H9 (cell line): ENCODE results near the gene PDLIM7. TPM values are rescaled to one million over a fixed set of nuclear protein-coding genes. Genes with fewer than 3 reads are reported as not detected.
A peak's percentile ranks its signal among the peaks of the same experiment; 100 is the strongest.

Source experiments
- DNase-seq: peaks from one replicate; pipeline ENCODE4 v3.0.0-alpha.2; 2017
- H2AFZ ChIP-seq: one replicate; pipeline ENCODE4 v1.6.1; 2013; ENCODE audit warnings: mild to moderate bottlenecking, low read length, control low read depth, moderate library complexity
- H2AK5ac ChIP-seq: 2 replicates; pipeline ENCODE4 v1.6.1; 2013; ENCODE audit warnings: low read length, control low read depth, mixed read lengths; ENCODE audit not compliant: insufficient read length
- H2BK120ac ChIP-seq: one replicate; pipeline ENCODE4 v1.6.1; 2013; ENCODE audit warnings: low read depth, mild to moderate bottlenecking, low read length, control low read depth, inconsistent platforms; ENCODE audit not compliant: poor library complexity, severe bottlenecking
- H2BK12ac ChIP-seq: 2 replicates; pipeline ENCODE4 v1.6.1; 2013; ENCODE audit warnings: low read length, control low read depth, mixed read lengths, low read depth; ENCODE audit not compliant: insufficient read length
- H2BK15ac ChIP-seq: 2 replicates; pipeline ENCODE4 v1.6.1; 2013; ENCODE audit warnings: low read depth, low read length, control low read depth
- H2BK20ac ChIP-seq: one replicate; pipeline ENCODE4 v1.6.1; 2013; ENCODE audit warnings: low read depth, mild to moderate bottlenecking, low read length, control low read depth, inconsistent platforms; ENCODE audit not compliant: poor library complexity, severe bottlenecking
- H2BK5ac ChIP-seq: 2 replicates; pipeline ENCODE4 v1.6.1; 2013; ENCODE audit warnings: low read length, control low read depth, mixed read lengths; ENCODE audit not compliant: insufficient read length
- H3K14ac ChIP-seq: 2 replicates; pipeline ENCODE4 v1.6.1; 2013; ENCODE audit warnings: low read length, control low read depth; ENCODE audit not compliant: insufficient read depth
- H3K18ac ChIP-seq: 2 replicates; pipeline ENCODE4 v1.6.1; 2013; ENCODE audit warnings: low read depth, mild to moderate bottlenecking, mixed read lengths, low read length, control low read depth; ENCODE audit not compliant: insufficient read length
- H3K23ac ChIP-seq: 2 replicates; pipeline ENCODE4 v1.6.1; 2013; ENCODE audit warnings: low read length, control low read depth, mixed read lengths, low read depth; ENCODE audit not compliant: insufficient read length
- H3K23me2 ChIP-seq: 2 replicates; pipeline ENCODE4 v1.6.1; 2013; ENCODE audit warnings: low read depth, mild to moderate bottlenecking, mixed read lengths, low read length, control low read depth; ENCODE audit not compliant: insufficient read length, poor library complexity, severe bottlenecking
- H3K27ac ChIP-seq: 2 replicates; pipeline ENCODE4 v1.5.1; 2013; ENCODE audit warnings: low read length, control low read depth, mixed read lengths, low read depth; ENCODE audit not compliant: insufficient read length
- H3K27me3 ChIP-seq: 2 replicates; pipeline ENCODE4 v1.6.1; 2013; ENCODE audit warnings: low read length, control low read depth, inconsistent platforms; ENCODE audit not compliant: insufficient read depth
- H3K4ac ChIP-seq: 2 replicates; pipeline ENCODE4 v1.6.1; 2013; ENCODE audit warnings: low read depth, mild to moderate bottlenecking, control low read depth, inconsistent platforms, low read length, moderate library complexity
- H3K4me1 ChIP-seq: 2 replicates; pipeline ENCODE4 v1.6.1; 2013; ENCODE audit warnings: low read length, control low read depth, inconsistent platforms; ENCODE audit not compliant: insufficient read depth
- H3K4me2 ChIP-seq: 2 replicates; pipeline ENCODE4 v1.6.1; 2013; ENCODE audit warnings: low read length, control low read depth, mixed read lengths; ENCODE audit not compliant: insufficient read length, insufficient read depth
- H3K56ac ChIP-seq: 2 replicates; pipeline ENCODE4 v1.6.1; 2013; ENCODE audit warnings: low read depth, mild to moderate bottlenecking, mixed read lengths, low read length, control low read depth; ENCODE audit not compliant: insufficient read length
- H3K79me1 ChIP-seq: 2 replicates; pipeline ENCODE4 v1.6.1; 2013; ENCODE audit warnings: low read depth, mild to moderate bottlenecking, moderate library complexity, low read length, control low read depth, inconsistent platforms; ENCODE audit not compliant: insufficient read depth, poor library complexity, severe bottlenecking
- H3K79me2 ChIP-seq: 2 replicates; pipeline ENCODE4 v1.6.1; 2013; ENCODE audit warnings: low read length, control low read depth, inconsistent platforms; ENCODE audit not compliant: insufficient read depth
- H3K9ac ChIP-seq: 2 replicates; pipeline ENCODE4 v1.6.1; 2013; ENCODE audit warnings: low read length, control low read depth, mixed read lengths; ENCODE audit not compliant: insufficient read length; ENCODE audit errors: extremely low read depth
- H3K9me3 ChIP-seq: one replicate; pipeline ENCODE4 v1.6.1; 2013; ENCODE audit warnings: low read depth, low read length, inconsistent platforms; ENCODE audit not compliant: control insufficient read depth
- H3T11ph ChIP-seq: one replicate; pipeline ENCODE4 v1.6.1; 2013; ENCODE audit warnings: mild to moderate bottlenecking, low read length, control low read depth, inconsistent platforms
- H4K20me1 ChIP-seq: one replicate; pipeline ENCODE4 v1.6.1; 2013; ENCODE audit not compliant: control insufficient read depth, insufficient read length, insufficient read depth
- H4K5ac ChIP-seq: 2 replicates; pipeline ENCODE4 v1.6.1; 2013; ENCODE audit warnings: low read depth, mild to moderate bottlenecking, mixed read lengths, low read length, control low read depth; ENCODE audit not compliant: insufficient read length
- H4K8ac ChIP-seq: replicated peaks from 2 replicates; pipeline ENCODE4 v1.6.1; 2013; ENCODE audit warnings: low read length, control low read depth, mixed read lengths, low read depth; ENCODE audit not compliant: insufficient read length
- H4K91ac ChIP-seq: 2 replicates; pipeline ENCODE4 v1.6.1; 2013; ENCODE audit warnings: low read depth, mild to moderate bottlenecking, moderate library complexity, mixed read lengths, low read length, control low read depth; ENCODE audit not compliant: insufficient read length
- H3K27ac Mint-ChIP-seq, 3 experiments: 2 replicates in 2 of 3; 3 replicates in 1 of 3; pipeline ENCODE4 v1.8.0; 2020 to 2021; ENCODE audit warnings: mixed read lengths in 3 of 3, mild to moderate bottlenecking in 1 of 3, moderate library complexity in 1 of 3
- H3K27me3 Mint-ChIP-seq: 2 replicates; pipeline ENCODE4 v1.8.0; 2021; ENCODE audit warnings: low read depth, mild to moderate bottlenecking, moderate library complexity, mixed read lengths
- H3K36me3 Mint-ChIP-seq, 3 experiments: 2 replicates in 2 of 3; 3 replicates in 1 of 3; pipeline ENCODE4 v1.8.0; 2020 to 2021; ENCODE audit warnings: low read depth in 3 of 3, mixed read lengths in 3 of 3; ENCODE audit not compliant: insufficient read depth in 1 of 3
- H3K4me1 Mint-ChIP-seq, 2 experiments: 2 replicates each; pipeline ENCODE4 v1.8.0; 2020; ENCODE audit warnings: mixed read lengths in 2 of 2
- H3K4me3 Mint-ChIP-seq, 2 experiments: 2 replicates in 1 of 2; 3 replicates in 1 of 2; pipeline ENCODE4 v1.8.0; 2020 to 2021; ENCODE audit warnings: mild to moderate bottlenecking in 2 of 2, mixed read lengths in 2 of 2, moderate library complexity in 1 of 2
- H3K9me3 Mint-ChIP-seq, 2 experiments: 2 replicates in 1 of 2; 3 replicates in 1 of 2; pipeline ENCODE4 v1.8.0; 2020; ENCODE audit warnings: mild to moderate bottlenecking in 2 of 2, mixed read lengths in 2 of 2, moderate library complexity in 1 of 2
- CTCF ChIP-seq: fragments of 200-600 bp; sonication (generic); conservative IDR thresholded peaks from 3 replicates; pipeline ENCODE4 v1.8.0; 2021; ENCODE audit warnings: antibody characterized with exemption, mild to moderate bottlenecking
- WGBS: extraction: QIAGEN DNeasy Blood & Tissue Kit; methylation state at CpG from one replicate; pipeline ENCODE4 v1.1.7; 2013; ENCODE audit warnings: missing lambda C conversion rate, low lambda C conversion rate, mixed read lengths; ENCODE audit not compliant: insufficient read length; ENCODE audit errors: extremely low coverage; 5-methylcytosine and 5-hydroxymethylcytosine counted together
- total RNA-seq: library from RNA; stranded (reverse); gene quantifications from 2 replicates; pipeline ENCODE4 v1.2.1, GENCODE V29; 2021

The PDLIM7 gene
- total RNA-seq, 1 experiment from 2014 or later, result 137 TPM

GRCh38 chr5:177495243-177496060, 2.0 kb downstream of the PDLIM7 start:
- H3K9ac ChIP-seq, result no peak overlapping the region
- H2BK12ac ChIP-seq, result no peak overlapping the region
- peak overlapping the region; percentile 39 for H3K4me2 ChIP-seq
- Mint-ChIP-seq H3K9me3 (no peaks in the 10 kb centered on the region; a peak in 1 of 5 replicates), H3K27ac (peak overlapping the region; percentile 95 to 98 (median 95); a peak in 5 of 7 replicates), H3K4me1 (peaks cover 32 to 54% of the 10 kb centered on the region in 2 experiments), H3K27me3 (peaks cover 27% of the 10 kb centered on the region), H3K36me3 (peaks cover 19 to 34% (median 29%) of the 10 kb centered on the region in 3 experiments), H3K4me3 (peak overlapping the region; percentile 75 to 84)
- DNase-seq, result peak; percentile 92
- H2AK5ac ChIP-seq, result no peak overlapping the region
- no peak for TF ChIP-seq CTCF
- H4K20me1 ChIP-seq, result no peaks in the 10 kb centered on the region
- no peaks in the 10 kb centered on the region; the same call in 1 of the 2 replicates for H3K27me3 ChIP-seq
- peak overlapping the region; percentile 87 for H4K91ac ChIP-seq
- H3K4ac ChIP-seq, result no peak overlapping the region; the same call in 1 of the 2 replicates
- H3K9me3 ChIP-seq, result no peaks in the 10 kb centered on the region
- no peak overlapping the region for H3T11ph ChIP-seq
- no peak overlapping the region for H4K8ac ChIP-seq
- H3K79me2 ChIP-seq, result no peaks in the 10 kb centered on the region
- H3K79me1 ChIP-seq, result no peaks in the 10 kb centered on the region
- H3K4me1 ChIP-seq, result peaks cover 5% of the 10 kb centered on the region; the same call in 1 of the 2 replicates
- H3K23me2 ChIP-seq, result peaks cover 4% of the 10 kb centered on the region
- H3K27ac ChIP-seq, result peak overlapping the region; percentile 5
- H2BK15ac ChIP-seq, result no peak overlapping the region
- no CpG with 5 or more reads among the region's 14 CpGs for WGBS
- H3K18ac ChIP-seq, result peak overlapping the region; percentile 95
- peak overlapping the region; percentile 42 for H3K14ac ChIP-seq
- H3K56ac ChIP-seq, result no peak overlapping the region
- no peak overlapping the region for H2BK5ac ChIP-seq
- no peak overlapping the region for H3K23ac ChIP-seq
- no peak overlapping the region for H4K5ac ChIP-seq
- no peak overlapping the region for H2BK20ac ChIP-seq
- peak overlapping the region; percentile 63 for H2BK120ac ChIP-seq
- H2AFZ ChIP-seq, result no peak overlapping the region
